ENCODE results near the gene XBP1.
"Not testable (repeated sequence)": the region's sequence is repeated elsewhere in the genome, so short reads cannot be mapped to it uniquely, and the experiment has no call there.

The XBP1 gene

GRCh38 chr22:28830441-28830840 lies 30.1 kb upstream of the XBP1 start:
- TF ChIP-seq POLR2A (IDR thresholded peaks at IDR 0.05; ENCODE audit: extremely low read depth, insufficient read length) (no peak), MYC (IDR thresholded peaks at IDR 0.05; ENCODE audit: low read depth, low read length) (no peak), MAX (IDR thresholded peaks at IDR 0.05; ENCODE audit: low read depth, low read length) (no peak)
- TF ChIP-seq, protein P1, sequence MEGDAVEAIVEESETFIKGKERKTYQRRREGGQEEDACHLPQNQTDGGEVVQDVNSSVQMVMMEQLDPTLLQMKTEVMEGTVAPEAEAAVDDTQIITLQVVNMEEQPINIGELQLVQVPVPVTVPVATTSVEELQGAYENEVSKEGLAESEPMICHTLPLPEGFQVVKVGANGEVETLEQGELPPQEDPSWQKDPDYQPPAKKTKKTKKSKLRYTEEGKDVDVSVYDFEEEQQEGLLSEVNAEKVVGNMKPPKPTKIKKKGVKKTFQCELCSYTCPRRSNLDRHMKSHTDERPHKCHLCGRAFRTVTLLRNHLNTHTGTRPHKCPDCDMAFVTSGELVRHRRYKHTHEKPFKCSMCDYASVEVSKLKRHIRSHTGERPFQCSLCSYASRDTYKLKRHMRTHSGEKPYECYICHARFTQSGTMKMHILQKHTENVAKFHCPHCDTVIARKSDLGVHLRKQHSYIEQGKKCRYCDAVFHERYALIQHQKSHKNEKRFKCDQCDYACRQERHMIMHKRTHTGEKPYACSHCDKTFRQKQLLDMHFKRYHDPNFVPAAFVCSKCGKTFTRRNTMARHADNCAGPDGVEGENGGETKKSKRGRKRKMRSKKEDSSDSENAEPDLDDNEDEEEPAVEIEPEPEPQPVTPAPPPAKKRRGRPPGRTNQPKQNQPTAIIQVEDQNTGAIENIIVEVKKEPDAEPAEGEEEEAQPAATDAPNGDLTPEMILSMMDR (IDR thresholded peaks at IDR 0.05; ENCODE audit: low read depth, low read length) = no peak
- no peak for DNase-seq (ENCODE audit: low read depth)
- H3K4me3 ChIP-seq (ENCODE audit: low read depth, low read length) = no peak overlapping the region

DNA sequence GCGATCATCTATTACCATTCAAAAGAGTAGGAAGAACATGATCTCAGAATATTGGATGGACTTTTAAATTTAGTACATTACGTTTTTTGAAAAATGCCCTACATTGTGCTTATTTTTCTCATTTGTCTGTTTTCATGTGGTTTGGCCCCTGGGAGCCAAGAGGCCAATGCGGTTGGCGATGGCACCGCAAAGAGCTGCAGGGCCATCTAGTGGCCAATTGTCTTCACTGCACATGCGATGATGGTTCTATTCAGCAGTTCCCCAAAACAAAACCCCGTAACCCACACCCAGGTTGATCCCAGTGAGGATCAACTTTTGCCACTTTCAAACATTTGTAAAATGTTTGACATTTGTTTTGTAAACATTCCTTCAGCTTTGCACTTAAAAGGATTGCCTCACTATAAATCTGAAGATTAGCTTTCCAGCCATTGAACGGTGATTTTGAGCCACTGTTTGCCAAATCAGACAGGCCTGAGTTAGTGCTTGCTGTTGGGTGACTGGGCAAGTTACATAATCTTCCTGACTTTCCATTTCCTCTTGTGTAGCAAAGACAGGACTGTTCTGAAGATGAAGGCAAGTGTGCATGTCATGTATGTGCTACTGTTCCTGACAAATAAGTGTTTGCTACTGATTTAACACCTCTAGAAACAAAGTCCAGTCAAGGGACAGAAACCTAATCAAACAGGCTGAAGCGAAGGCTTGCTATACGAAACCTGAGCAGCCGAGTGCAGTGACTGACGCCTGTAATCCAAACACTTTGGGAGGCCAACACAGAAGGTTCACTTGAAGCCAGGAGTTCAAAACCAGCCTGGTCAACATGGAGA lies 29.2 kb upstream of the XBP1 start:
- H3K4me3 ChIP-seq (ENCODE audit: low read depth, low read length) = no peak overlapping the region
- peak; percentile 84 for DNase-seq (ENCODE audit: low read depth)
- TF ChIP-seq, protein P1 (IDR thresholded peaks at IDR 0.05; ENCODE audit: low read depth, low read length) = peak; percentile 94
- TF ChIP-seq MAX (IDR thresholded peaks at IDR 0.05; ENCODE audit: low read depth, low read length) (peak; percentile 82), POLR2A (IDR thresholded peaks at IDR 0.05; ENCODE audit: extremely low read depth, insufficient read length) (no peak)

DNA sequence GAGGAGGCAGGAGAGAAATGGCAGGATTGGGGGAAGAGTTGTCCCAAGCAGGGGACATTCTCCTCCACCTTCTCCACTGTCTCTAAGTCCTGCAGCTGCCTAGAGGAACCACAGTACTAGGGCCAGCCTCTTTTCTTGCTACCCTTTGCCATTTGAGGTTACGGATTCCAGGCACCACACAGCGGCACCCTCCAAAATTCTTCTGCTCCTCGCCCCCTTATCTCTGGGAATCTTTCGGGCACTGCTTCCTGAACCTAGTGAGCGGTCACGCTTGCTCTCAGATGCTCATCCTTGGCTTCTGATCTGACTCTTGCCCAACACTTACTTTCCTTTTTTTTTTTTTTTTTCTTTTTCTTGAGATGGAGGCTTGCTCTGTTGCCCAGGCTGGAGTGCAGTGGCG lies 26.6 kb upstream of the XBP1 start:
- H3K4me3 ChIP-seq (ENCODE audit: low read depth, low read length) = no peak overlapping the region
- no peak for DNase-seq (ENCODE audit: low read depth)
- TF ChIP-seq, protein P1 (IDR thresholded peaks at IDR 0.05; ENCODE audit: low read depth, low read length) = no peak
- TF ChIP-seq POLR2A (IDR thresholded peaks at IDR 0.05; ENCODE audit: extremely low read depth, insufficient read length) (no peak), MYC (IDR thresholded peaks at IDR 0.05; ENCODE audit: low read depth, low read length) (no peak), MAX (IDR thresholded peaks at IDR 0.05; ENCODE audit: low read depth, low read length) (no peak)

DNA sequence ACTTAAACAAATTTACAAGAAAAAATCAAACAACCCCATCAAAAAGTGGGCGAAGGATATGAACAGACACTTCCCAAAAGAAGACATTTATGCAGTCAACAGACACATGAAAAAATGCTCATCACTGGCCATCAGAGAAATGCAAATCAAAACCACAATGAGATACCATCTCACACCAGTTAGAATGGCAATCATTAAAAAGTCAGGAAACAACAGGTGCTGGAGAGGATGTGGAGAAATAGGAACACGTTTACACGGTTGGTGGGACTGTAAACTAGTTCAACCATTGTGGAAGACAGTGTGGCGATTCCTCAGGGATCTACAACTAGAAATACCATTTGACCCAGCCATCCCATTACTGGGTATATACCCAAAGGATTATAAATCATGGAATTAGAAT lies 26.1 kb upstream of the XBP1 start:
- H3K4me3 ChIP-seq (ENCODE audit: low read depth, low read length); DNase-seq (ENCODE audit: low read depth): not testable (repeated sequence)

GRCh38 chr22:28824455-28824854 lies 24.1 kb upstream of the XBP1 start:
- DNase-seq (ENCODE audit: low read depth); H3K4me3 ChIP-seq (ENCODE audit: low read depth, low read length): not testable (repeated sequence)

- TF ChIP-seq POLR2A (IDR thresholded peaks at IDR 0.05; ENCODE audit: extremely low read depth, insufficient read length) (no peak), MYC (IDR thresholded peaks at IDR 0.05; ENCODE audit: low read depth, low read length) (no peak)
- no peak for DNase-seq (ENCODE audit: low read depth)
These were observed 22.7 kb upstream of the XBP1 start for GRCh38 chr22:28822930-28823551.

DNA sequence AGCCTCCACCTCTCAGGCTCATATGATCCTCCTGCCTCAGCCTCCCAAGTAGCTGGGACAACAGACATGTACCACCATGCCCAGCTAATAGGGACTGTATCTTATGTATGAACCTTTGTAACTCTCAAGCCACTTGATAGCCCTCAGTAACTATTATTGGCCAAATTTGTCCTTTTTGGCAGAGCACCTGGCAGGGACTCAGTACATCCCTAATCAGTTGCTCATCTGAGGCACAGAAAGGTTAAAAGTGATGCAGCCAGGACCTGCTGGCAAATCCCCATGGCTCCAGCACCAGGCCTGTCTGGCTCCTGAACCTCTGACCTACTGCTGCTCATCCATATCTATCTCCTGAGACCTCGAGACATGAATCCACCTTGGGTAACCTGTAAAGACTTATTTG lies 21.1 kb upstream of the XBP1 start:
- no peak for DNase-seq (ENCODE audit: low read depth)
- TF ChIP-seq MAX (IDR thresholded peaks at IDR 0.05; ENCODE audit: low read depth, low read length) (no peak), MYC (IDR thresholded peaks at IDR 0.05; ENCODE audit: low read depth, low read length) (no peak), POLR2A (IDR thresholded peaks at IDR 0.05; ENCODE audit: extremely low read depth, insufficient read length) (no peak)
- TF ChIP-seq, protein P1 (IDR thresholded peaks at IDR 0.05; ENCODE audit: low read depth, low read length) = no peak
- H3K4me3 ChIP-seq (ENCODE audit: low read depth, low read length) = no peak overlapping the region

More at GRCh38 chr22:28822930-28823551, 22.7 kb upstream of the XBP1 start:
- no peak overlapping the region for H3K4me3 ChIP-seq (ENCODE audit: low read depth, low read length)

All from NB4 (cell line).